ENCODE data around the gene ZNF678.

GRCh38 chr1:227726318-227726717 is 163.0 kb downstream of the ZNF678 start:
- TF ChIP-seq CTCF (IDR thresholded peaks at IDR 0.05; ENCODE audit: low read length): no peak
- no peak for TF ChIP-seq EZH2 (IDR thresholded peaks at IDR 0.05; ENCODE audit: borderline replicate concordance, low read length)

Measured in OCI-LY1 (cell line).